ENCODE results near the gene PRF1.
"Not testable (repeated sequence)": the region's sequence is repeated elsewhere in the genome, so short reads cannot be mapped to it uniquely, and the experiment has no call there.

Gene PRF1

DNA sequence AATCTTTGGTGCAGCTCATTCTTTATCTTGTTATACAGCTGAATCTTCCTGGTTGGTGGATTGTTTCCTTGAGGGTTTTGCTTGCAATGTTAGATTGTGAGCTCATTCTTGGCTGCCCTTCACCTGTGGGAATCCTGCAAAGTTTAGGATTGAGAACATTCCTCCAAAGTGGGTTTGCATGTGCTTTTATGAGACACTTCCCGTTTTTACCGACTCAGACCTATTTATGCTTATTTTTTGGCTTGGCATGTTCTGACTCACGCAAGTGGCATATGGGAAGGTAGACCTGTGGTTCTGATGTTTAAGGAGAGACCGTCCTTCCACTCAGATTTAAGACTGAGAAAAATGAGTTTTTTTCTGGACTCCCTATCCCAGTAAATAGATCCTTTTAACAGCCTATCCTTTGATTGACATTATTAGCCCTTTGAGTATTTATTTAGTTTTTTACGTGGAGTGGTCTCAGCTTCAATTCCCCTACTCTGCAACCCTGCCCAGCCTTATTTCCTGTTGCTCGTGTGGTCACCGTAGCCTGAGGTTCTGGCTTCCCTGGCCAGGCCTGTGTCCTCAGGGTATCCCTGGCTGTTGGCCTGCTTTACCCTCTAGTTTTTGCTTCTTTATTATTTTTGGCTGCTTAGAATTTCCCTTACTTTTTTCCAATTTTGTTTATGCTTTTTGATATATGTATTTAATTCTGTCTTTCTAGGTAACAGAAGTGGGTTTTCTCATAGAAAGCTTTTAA is 13.4 kb upstream of the PRF1 start:
- Histone ChIP-seq H3K4me2 (ENCODE audit: low read length) (no peak overlapping the region), H3K9ac (ENCODE audit: low read length) (no peak overlapping the region), H3K27me3 (ENCODE audit: low read depth, low read length) (peaks cover 3% of the 10 kb centered on the region; the same call in 1 of the 2 replicates), H3K79me2 (ENCODE audit: low read length) (no peaks in the 10 kb centered on the region), H3K36me3 (replicated peaks; ENCODE audit: low read depth, low read length) (no peaks in the 10 kb centered on the region), H4K20me1 (ENCODE audit: insufficient read depth, low read length) (no peaks in the 10 kb centered on the region), H2AFZ (ENCODE audit: low read depth, low read length) (no peak overlapping the region), H3K27ac (ENCODE audit: low read length) (no peak overlapping the region), H3K4me3 (ENCODE audit: low read length) (no peak overlapping the region), H3K4me1 (ENCODE audit: low read length) (peaks cover 5% of the 10 kb centered on the region; the same call in 1 of the 2 replicates), H3K9me3 (ENCODE audit: insufficient read depth, low read length) (no peaks in the 10 kb centered on the region)
- no peak for TF ChIP-seq EZH2phosphoT487 (IDR thresholded peaks at IDR 0.05; ENCODE audit: low read depth)
- TF ChIP-seq, protein P1, sequence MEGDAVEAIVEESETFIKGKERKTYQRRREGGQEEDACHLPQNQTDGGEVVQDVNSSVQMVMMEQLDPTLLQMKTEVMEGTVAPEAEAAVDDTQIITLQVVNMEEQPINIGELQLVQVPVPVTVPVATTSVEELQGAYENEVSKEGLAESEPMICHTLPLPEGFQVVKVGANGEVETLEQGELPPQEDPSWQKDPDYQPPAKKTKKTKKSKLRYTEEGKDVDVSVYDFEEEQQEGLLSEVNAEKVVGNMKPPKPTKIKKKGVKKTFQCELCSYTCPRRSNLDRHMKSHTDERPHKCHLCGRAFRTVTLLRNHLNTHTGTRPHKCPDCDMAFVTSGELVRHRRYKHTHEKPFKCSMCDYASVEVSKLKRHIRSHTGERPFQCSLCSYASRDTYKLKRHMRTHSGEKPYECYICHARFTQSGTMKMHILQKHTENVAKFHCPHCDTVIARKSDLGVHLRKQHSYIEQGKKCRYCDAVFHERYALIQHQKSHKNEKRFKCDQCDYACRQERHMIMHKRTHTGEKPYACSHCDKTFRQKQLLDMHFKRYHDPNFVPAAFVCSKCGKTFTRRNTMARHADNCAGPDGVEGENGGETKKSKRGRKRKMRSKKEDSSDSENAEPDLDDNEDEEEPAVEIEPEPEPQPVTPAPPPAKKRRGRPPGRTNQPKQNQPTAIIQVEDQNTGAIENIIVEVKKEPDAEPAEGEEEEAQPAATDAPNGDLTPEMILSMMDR (IDR thresholded peaks at IDR 0.05; ENCODE audit: low read depth, low read length): no peak

DNA sequence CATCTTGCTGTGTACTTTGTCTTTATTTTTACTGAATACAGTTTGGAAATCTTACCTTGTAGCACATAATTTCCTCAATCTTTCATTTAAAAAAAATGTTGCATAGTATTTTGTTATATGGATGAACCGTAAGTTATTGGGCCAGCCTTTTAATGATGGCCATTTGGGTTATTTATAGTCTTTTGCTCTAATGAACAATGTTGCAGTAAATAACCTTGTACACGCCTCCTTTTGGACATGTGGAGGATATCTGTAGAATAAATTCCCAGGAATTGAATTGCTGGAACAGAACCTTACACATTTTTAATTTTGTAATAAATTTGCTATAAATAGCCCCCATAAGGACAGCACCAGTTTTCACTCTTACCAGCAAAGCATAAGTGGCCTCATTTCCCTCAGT is 12.7 kb upstream of the PRF1 start:
- Histone ChIP-seq H3K79me2 (ENCODE audit: low read length) (no peaks in the 10 kb centered on the region), H3K27me3 (ENCODE audit: low read depth, low read length) (peaks cover 3% of the 10 kb centered on the region; the same call in 1 of the 2 replicates), H3K9ac (ENCODE audit: low read length) (no peak overlapping the region), H3K9me3 (ENCODE audit: insufficient read depth, low read length) (no peaks in the 10 kb centered on the region), H3K4me2 (ENCODE audit: low read length) (no peak overlapping the region), H3K4me1 (ENCODE audit: low read length) (peaks cover 5% of the 10 kb centered on the region; the same call in 1 of the 2 replicates), H3K4me3 (ENCODE audit: low read length) (no peak overlapping the region), H4K20me1 (ENCODE audit: insufficient read depth, low read length) (no peaks in the 10 kb centered on the region), H3K36me3 (replicated peaks; ENCODE audit: low read depth, low read length) (no peaks in the 10 kb centered on the region), H3K27ac (ENCODE audit: low read length) (no peak overlapping the region), H2AFZ (ENCODE audit: low read depth, low read length) (no peak overlapping the region)
- TF ChIP-seq, protein P1 (IDR thresholded peaks at IDR 0.05; ENCODE audit: low read depth, low read length): no peak
- no peak for TF ChIP-seq EZH2phosphoT487 (IDR thresholded peaks at IDR 0.05; ENCODE audit: low read depth)

DNA sequence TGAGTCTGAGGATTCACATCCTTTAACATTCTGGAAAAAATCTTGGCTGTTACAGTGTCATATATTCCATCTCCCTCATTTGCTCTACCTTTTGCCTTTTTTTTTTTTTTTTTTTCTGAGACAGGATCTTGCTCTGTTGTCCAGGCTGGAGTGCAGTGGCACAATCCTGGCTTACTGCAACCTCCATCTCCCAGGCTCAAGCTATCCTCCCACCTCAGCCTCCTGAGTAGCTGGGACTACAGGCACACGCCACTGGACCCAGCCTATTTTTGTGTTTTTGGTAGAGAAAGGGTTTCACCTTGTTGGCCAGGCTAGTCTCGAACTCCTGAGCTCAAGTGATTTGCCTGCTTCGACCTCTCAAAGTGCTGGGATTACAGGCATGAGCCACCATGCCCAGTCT is 11.8 kb upstream of the PRF1 start:
- H3K27me3 ChIP-seq (ENCODE audit: low read depth, low read length); H3K9ac ChIP-seq (ENCODE audit: low read length); H3K27ac ChIP-seq (ENCODE audit: low read length); H3K36me3 ChIP-seq (replicated peaks; ENCODE audit: low read depth, low read length); H2AFZ ChIP-seq (ENCODE audit: low read depth, low read length); H4K20me1 ChIP-seq (ENCODE audit: insufficient read depth, low read length); H3K79me2 ChIP-seq (ENCODE audit: low read length); H3K4me2 ChIP-seq (ENCODE audit: low read length); H3K4me1 ChIP-seq (ENCODE audit: low read length); H3K4me3 ChIP-seq (ENCODE audit: low read length); H3K9me3 ChIP-seq (ENCODE audit: insufficient read depth, low read length): not testable (repeated sequence)

DNA sequence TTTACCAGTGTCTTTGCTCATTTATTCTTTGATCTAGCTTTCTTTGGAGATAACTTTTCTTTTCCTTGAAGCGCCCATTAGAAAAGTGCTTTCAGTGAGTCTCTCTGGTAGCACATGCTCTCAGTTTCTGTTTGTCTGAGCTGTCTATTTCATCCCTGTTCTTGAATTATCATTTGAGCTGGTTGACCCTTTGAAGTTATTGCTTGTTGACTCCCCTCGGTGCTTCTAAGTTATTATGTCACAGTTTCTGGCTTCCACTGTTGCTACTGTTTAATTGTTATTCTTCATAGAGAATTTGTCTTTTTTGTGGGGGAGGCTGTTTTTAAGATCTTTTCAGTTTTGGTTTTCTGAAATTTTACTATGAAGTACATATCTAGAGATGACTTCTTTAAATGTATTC is 11.4 kb upstream of the PRF1 start:
- Histone ChIP-seq H3K36me3 (replicated peaks; ENCODE audit: low read depth, low read length) (no peaks in the 10 kb centered on the region), H3K4me1 (ENCODE audit: low read length) (peaks cover 5% of the 10 kb centered on the region; the same call in 1 of the 2 replicates), H3K79me2 (ENCODE audit: low read length) (no peaks in the 10 kb centered on the region), H3K27ac (ENCODE audit: low read length) (no peak overlapping the region), H3K4me3 (ENCODE audit: low read length) (no peak overlapping the region), H2AFZ (ENCODE audit: low read depth, low read length) (no peak overlapping the region), H4K20me1 (ENCODE audit: insufficient read depth, low read length) (no peaks in the 10 kb centered on the region), H3K27me3 (ENCODE audit: low read depth, low read length) (peaks cover 3% of the 10 kb centered on the region; the same call in 1 of the 2 replicates), H3K9ac (ENCODE audit: low read length) (no peak overlapping the region), H3K9me3 (ENCODE audit: insufficient read depth, low read length) (no peaks in the 10 kb centered on the region), H3K4me2 (ENCODE audit: low read length) (no peak overlapping the region)
- TF ChIP-seq, protein P1 (IDR thresholded peaks at IDR 0.05; ENCODE audit: low read depth, low read length): no peak
- TF ChIP-seq EZH2phosphoT487 (IDR thresholded peaks at IDR 0.05; ENCODE audit: low read depth): no peak
